ENCODE data around the gene ARL13B. TPM values are rescaled to one million over a fixed set of nuclear protein-coding genes. Genes with fewer than 3 reads are reported as not detected.

ARL13B gene
- total and polyA plus RNA-seq, 2 of the 13 experiments (the other 11 are each of a cell fraction or from before 2014, with no cell fraction given), result 2.2 to 9.6 TPM

DNA sequence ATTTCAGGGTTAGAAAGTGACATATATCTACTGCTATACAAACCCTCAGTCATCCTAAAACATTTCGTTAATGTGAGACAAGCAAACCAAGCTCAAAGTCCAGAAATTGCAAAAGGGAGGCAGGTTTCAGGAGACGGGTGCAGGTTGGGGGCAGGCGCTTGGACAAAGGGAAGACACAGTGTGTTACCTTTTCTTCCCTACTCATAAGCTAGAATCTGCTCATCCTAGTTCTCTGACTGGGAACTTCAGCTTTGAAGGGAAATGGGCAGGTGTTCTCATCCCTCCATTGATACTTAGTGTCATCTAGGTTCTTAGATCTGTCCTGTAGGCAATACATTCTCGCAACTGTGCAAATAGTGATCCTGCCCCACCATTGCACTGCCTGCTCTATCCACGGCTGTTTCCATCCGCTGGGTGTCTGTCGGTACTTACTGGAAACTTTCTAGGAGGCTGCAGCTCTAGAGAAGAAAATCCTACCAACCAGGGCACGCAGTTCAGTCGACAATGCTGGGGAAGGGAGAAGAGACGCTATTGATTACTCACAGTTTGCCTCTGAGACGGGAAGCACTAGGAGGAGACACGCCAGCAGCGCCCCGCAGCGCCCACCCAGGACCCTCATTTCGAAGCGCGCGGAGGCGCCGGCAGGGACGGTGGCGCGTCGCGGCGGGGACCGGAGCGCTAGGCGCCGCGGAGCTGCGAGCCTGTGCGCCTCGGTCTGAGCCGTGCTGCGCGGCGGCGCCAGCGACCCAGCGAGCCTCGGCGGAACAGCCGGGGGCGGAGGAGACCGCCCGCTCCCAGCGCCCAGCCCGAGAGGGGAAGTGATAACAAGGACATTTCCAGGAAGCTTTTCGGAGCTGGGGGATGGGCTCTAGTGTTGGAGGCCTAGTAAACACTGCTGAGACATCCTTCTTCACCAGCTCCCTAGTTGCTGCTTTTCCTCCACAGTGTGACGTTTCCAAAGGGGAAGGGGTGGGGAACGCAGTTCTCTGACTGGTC is 6.5 kb upstream of the ARL13B start, which contains the start of gene PROS1 (continued):
- TF ChIP-seq, protein P1, sequence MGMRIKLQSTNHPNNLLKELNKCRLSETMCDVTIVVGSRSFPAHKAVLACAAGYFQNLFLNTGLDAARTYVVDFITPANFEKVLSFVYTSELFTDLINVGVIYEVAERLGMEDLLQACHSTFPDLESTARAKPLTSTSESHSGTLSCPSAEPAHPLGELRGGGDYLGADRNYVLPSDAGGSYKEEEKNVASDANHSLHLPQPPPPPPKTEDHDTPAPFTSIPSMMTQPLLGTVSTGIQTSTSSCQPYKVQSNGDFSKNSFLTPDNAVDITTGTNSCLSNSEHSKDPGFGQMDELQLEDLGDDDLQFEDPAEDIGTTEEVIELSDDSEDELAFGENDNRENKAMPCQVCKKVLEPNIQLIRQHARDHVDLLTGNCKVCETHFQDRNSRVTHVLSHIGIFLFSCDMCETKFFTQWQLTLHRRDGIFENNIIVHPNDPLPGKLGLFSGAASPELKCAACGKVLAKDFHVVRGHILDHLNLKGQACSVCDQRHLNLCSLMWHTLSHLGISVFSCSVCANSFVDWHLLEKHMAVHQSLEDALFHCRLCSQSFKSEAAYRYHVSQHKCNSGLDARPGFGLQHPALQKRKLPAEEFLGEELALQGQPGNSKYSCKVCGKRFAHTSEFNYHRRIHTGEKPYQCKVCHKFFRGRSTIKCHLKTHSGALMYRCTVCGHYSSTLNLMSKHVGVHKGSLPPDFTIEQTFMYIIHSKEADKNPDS (CRISPR knock-in tag; IDR thresholded peaks at IDR 0.05), result peak; percentile 81; the same call in 1 of the 2 replicates
- TF ChIP-seq HES4 (CRISPR knock-in tag; IDR thresholded peaks at IDR 0.05; ENCODE audit: borderline replicate concordance) (peak; percentile 62; the same call in 1 of the 2 replicates), ZNF569 (CRISPR knock-in tag; IDR thresholded peaks at IDR 0.05; ENCODE audit: borderline replicate concordance) (no peak), ZNF230 (CRISPR knock-in tag; IDR thresholded peaks at IDR 0.05) (no peak), ATF7-NPFF (CRISPR knock-in tag; IDR thresholded peaks at IDR 0.05; ENCODE audit: low read depth) (peak; percentile 51; the same call in 1 of the 2 replicates), ZNF274 (CRISPR knock-in tag; IDR thresholded peaks at IDR 0.05) (peak; percentile 49; the same call in 1 of the 2 replicates), TMF1 (CRISPR knock-in tag; IDR thresholded peaks at IDR 0.05; ENCODE audit: low read depth) (peak; percentile 86), ZNF160 (CRISPR knock-in tag; IDR thresholded peaks at IDR 0.05) (peak; percentile 71; the same call in 1 of the 2 replicates), ZNF788 (CRISPR knock-in tag; IDR thresholded peaks at IDR 0.05; ENCODE audit: borderline replicate concordance) (no peak), ZNF253 (CRISPR knock-in tag; IDR thresholded peaks at IDR 0.05; ENCODE audit: borderline replicate concordance) (0 out of 2 replicates have a peak, but pooled peaks have one; percentile 18), PBX3 (CRISPR knock-in tag; IDR thresholded peaks at IDR 0.05; ENCODE audit: borderline replicate concordance) (no peak), TEAD3 (CRISPR knock-in tag; optimal IDR thresholded peaks at IDR 0.05; ENCODE audit: borderline replicate concordance) (peak; percentile 6), ZNF407 (CRISPR knock-in tag; IDR thresholded peaks at IDR 0.05; ENCODE audit: not compliant biosample characterization) (peak; percentile 43), AGO2 (optimal IDR thresholded peaks at IDR 0.05; ENCODE audit: low read depth, low read length) (peak; percentile 70)
- TF ChIP-seq, protein P2, sequence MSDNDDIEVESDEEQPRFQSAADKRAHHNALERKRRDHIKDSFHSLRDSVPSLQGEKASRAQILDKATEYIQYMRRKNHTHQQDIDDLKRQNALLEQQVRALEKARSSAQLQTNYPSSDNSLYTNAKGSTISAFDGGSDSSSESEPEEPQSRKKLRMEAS (IDR thresholded peaks at IDR 0.05), result peak; percentile 71
